Adipose tissue (tissue), 3 donors: Measurements from ENCODE around the gene SUPT6H. TPM values are rescaled to one million over a fixed set of nuclear protein-coding genes. Genes with fewer than 3 reads are reported as not detected.

Experiments
- H3K27ac ChIP-seq: one replicate; pipeline ENCODE4 v1.5.1; 2013; ENCODE audit warnings: low read depth, low read length
- WGBS, 3 donors: extraction: QIAGEN DNeasy Blood & Tissue Kit; methylation state at CpG; one replicate each; pipeline ENCODE4 v1.1.7; 2013; 5-methylcytosine and 5-hydroxymethylcytosine counted together
- polyA plus RNA-seq, 3 donors: library from polyadenylated mRNA; stranded (reverse); fragments of 200-250 nt; gene quantifications; one replicate each; pipeline ENCODE4 v1.2.3, GENCODE V29; 2013
- donor health status: healthy with polysubstance abuse.
- donor health status: Bipolar disorder and iron deficiency.
- donor health status: healthy.

Gene SUPT6H
- polyA plus RNA-seq, result 10 to 100 TPM; 16.3 to 33.9 (median 33.6) TPM

DNA sequence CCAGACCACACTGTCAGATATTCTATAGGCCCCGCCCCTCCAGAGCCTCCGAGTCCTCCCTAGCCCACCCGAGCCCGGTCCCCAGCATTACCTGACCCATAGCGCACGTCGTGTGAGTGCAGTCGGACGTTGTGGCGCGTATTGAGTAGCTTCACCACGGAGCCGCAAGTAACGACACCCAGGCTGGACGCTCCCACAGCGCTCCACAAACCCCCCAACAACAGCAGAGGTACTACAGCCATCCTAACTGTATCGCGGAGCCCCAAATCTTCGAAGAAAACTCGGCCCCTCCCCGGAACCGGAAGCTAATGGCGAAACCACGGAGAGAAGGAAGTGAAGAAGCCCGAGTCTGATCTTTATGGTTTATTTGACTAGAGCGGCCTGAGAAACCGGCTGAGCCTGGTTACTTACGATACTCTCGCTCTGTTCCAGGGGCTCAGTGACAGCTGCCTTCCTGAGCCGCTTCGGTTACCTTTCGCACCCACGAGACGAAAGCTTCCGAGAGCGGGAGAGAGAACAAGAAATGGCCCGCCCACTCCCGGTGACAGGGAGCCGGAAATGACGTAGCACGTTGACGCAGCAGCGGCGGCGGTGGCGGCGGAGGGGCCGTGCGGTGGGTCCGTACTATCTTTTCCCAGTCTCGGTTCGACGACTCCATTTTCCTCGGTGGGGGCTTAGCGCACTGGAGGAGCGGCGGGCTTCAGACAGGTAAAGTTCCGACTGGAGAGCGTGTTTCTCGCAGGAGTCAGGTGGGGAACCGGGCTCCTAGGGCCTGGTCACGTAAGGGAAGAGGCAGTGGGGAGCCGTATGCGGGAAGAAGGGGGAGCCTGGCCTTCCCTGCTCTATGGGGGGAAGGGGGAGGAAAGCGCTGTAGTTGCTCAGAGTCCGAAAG lies at the start of gene SUPT6H, which contains the start of gene SDF2:
SUPT6H (plus strand) TSS at position 571 of the 892 bp plus-strand sequence. CDS start 11,197 bp downstream, outside the sequence.
SDF2 (minus strand) TSS at position 272 of the 892 bp plus-strand sequence; CDS start at position 242, 30 bp downstream.
- 0 to 1% (median 1%) methylated on average over 66 of the region's 66 CpGs for WGBS, 3 donors
- peak within 1 kb of the TSS; percentile 65 for H3K27ac ChIP-seq

DNA sequence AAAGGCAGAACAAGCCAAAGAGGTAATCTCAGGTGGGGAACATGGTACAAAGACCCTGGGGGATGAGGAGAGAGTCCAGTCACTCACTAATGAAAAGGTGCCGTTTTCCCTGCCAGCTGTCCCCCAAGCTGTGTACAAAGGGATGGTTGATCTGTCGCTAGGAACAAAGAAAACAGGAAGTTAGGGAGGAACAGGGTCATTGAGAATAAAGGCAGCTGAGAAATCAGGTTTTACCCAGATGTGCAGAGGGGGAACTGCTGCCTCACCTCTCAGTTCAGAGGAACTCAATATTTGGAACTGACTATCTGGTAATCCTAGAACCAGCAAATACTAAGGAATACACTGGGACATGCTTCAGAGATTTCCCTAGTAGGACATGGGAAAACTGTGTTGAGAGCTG lies 49.5 kb upstream of the SUPT6H start:
- WGBS, 3 donors, result 41 to 64% (median 46%) methylated on average over 2 of the region's 2 CpGs
- no peak overlapping the region for H3K27ac ChIP-seq

DNA sequence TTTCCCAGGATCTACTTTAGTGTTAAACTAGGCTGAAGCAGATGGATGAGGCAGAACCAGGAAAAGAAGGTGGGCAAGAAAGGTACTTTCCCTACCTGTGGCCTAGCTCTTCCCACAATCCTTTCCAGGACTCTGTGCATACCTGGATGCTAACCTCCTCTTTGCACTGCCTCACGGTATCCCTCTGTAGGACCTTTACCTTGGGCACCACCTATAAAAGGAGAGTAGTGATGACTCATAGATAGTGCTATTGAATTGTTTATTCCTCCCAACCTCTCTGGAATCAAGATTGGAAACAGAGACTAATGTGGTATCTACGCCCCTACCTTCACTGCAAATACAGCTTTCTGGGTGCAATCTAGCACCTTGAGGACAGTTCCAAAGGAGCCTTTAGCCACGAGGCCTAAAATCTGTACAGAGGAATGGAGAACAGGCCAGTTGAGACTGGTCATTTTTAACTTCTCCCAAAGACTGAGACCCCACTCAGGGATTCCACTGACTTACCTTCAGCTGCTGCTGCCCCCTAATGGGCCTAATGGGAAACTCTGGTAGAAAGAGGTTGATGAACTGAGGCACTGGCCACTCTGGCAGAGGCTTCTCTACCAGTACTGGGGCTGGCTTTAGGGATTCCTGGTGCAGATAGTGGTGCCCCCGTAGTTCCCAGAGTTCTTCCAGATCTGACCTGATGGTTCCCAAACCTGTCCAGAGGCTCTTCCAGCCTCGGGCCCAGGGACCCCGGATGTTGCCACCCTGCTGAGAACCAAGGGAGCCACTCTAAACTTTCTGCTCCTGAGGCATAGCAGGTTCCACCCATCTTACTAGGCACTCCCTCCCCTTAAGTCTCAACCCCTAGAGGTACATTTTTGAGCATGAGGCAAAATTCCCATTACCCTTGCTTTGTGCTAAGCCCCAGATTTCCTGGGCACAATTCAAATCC lies 48.8 kb upstream of the SUPT6H start:
- 76 to 82% (median 76%) methylated on average over 6 of the region's 6 CpGs for WGBS, 3 donors
- H3K27ac ChIP-seq, result no peak overlapping the region

DNA sequence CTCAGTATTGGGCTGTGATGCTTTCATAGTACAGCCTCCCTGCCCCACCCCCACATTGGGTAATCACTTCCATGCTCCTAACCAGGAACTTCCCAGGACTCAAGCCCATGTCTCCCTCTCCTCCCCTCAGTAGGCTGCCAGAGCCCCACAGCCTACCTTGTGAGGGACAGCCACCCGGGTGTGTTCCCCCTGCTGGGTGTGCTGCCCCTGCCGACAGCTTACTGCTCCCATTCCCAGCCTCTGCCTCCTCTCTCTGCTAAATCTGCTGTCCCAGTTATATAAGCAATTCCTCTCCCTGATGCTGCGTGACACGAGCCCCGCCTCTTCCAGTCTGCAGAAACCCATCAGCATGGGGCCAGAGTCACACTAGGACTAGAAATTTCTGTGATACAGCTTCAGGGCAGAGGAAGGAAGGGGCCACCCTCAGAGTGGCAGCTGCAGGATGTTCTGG lies 48.0 kb upstream of the SUPT6H start, which contains the start of gene RSKR:
RSKR (minus strand) TSS at position 255 of the 451 bp plus-strand sequence; CDS start at position 231, 24 bp downstream.
- 63 to 89% (median 67%) methylated on average over 5 of the region's 5 CpGs for WGBS, 3 donors
- H3K27ac ChIP-seq, result no peak within 1 kb of the TSS

DNA sequence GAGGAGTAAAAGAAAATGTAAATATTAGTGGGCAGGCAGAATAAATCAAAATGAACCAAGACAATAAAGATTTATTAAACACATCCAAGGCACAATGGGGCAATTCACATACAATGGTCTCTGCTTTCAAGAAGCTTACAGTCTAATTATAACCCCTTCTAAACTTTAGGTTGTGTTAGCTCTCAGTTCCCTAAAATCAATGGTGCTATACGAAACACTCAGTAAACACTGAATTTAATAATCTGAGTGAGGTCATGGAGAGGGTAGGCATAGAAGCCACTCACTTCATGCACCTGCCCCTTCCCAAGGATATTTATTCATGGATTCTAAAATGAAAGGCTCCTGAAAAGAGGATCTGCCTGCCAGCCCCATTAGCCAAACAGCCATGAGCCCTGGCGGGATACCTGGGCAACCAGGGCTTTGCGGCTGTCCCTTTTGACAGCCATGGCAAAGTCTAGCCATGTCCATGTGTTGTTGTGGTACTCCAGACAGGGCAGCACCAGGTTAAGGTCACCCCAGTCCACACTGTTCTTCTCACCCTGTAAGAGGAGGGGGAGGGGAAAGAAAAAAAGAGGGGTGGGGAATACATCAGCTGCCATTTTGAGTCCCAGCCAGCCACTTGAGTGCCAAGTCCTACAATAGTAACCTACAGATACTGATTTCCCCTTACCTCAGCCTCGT lies 46.6 kb upstream of the SUPT6H start:
- H3K27ac ChIP-seq, result no peak overlapping the region
- 83 to 91% (median 87%) methylated on average over 4 of the region's 4 CpGs for WGBS, 3 donors

DNA sequence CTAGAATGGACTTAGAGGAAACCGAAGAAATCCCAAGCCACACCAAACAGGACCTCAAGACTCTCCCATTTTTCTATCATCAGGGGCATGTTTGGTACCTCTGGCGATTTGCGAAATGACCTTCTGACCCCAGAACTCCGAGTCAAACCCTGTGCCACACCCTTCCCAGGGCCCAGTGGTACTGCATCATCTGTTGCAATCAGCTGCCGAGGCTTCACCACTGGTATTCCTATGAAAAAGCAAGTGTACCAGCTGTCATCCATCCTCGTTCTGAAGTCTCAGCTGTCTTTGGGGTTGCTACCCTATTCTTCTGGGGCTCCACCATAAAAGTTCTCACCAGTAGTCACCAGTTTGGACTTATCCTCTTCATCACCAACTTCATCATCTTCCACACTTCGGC lies 45.7 kb upstream of the SUPT6H start:
- WGBS, 3 donors, result 80 to 87% (median 82%) methylated on average over 7 of the region's 7 CpGs
- no peak overlapping the region for H3K27ac ChIP-seq

DNA sequence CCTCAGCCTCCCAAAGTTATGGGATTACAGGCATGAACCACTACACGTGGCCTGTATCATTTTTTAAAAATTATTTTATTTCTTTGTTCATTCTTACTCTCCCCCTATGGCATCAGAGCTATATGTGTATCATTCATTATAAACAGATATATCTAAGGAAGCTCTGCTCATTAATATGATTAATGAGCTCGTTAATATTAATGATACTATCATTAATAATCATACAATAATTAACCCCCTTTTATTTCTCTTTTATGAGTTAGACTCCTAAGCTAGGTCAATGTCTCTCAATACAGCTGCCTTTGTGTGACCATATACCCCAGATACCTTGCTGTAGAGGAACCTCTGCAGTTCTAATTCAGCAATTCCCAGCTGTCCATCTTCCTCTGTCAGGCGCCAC lies 43.5 kb upstream of the SUPT6H start:
- WGBS, 3 donors, result 85 to 96% (median 93%) methylated on average over 3 of the region's 3 CpGs
- no peak overlapping the region for H3K27ac ChIP-seq

DNA sequence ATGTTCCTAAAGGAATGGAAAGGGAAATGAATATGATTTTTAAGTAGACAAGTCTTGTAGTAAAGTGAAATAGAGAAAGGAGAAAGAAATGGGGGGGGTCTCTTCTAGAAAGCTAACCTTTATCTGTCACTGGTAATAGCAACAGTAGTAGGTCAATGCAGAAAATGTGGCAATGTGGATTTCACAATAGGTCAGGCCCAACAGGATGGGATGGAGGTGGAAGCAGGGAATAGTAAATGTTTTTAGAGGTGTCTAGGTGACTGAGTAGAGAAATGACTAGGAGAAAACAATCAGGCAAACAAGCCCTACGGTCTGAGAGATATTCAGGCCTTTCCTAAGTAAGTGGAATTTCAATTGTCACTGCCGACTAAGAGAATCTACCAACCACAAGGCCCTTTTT lies 42.0 kb upstream of the SUPT6H start:
- H3K27ac ChIP-seq, result no peak overlapping the region
- 77 to 89% (median 80%) methylated on average over 2 of the region's 2 CpGs for WGBS, 3 donors

DNA sequence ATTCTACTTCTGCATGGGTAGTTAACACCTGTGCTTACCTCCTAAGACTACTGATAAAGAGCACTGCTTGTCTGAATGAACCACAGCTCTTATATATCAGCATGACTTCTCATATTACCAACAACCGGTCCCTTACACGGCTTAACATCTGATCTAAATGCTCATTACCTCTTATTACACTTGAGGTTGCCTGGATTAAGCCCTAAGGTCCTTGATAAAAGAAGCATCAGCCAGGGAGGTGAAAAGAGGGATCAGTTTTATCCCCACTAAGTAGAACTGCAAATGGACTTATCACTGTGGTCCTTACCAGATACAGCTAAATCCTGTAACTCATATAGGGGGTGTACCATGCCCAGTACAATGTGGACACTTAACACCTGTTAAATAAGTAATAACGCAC lies 39.8 kb upstream of the SUPT6H start:
- 81 to 97% (median 93%) methylated on average over 3 of the region's 3 CpGs for WGBS, 3 donors
- H3K27ac ChIP-seq, result no peak overlapping the region

DNA sequence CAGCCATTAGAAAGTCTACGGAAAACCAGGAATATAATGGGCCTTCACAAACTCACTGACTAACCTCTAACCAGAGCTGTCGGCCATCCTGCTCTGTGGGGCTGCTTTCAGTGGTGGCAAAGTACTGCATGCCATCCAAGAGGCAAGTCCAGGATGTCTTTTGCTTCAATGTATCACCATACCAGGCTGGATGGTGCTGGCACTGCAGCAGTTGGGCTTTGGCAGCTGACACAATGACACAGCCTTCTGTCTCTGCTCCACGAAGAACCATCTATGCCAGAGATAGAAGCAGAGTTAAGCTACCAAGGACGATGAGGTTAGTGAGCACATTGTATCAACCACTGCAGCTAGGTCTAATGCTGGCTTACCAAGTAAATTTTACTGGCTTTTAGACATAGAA lies 38.3 kb upstream of the SUPT6H start:
- 90 to 97% (median 91%) methylated on average over 4 of the region's 4 CpGs for WGBS, 3 donors
- no peak overlapping the region for H3K27ac ChIP-seq

DNA sequence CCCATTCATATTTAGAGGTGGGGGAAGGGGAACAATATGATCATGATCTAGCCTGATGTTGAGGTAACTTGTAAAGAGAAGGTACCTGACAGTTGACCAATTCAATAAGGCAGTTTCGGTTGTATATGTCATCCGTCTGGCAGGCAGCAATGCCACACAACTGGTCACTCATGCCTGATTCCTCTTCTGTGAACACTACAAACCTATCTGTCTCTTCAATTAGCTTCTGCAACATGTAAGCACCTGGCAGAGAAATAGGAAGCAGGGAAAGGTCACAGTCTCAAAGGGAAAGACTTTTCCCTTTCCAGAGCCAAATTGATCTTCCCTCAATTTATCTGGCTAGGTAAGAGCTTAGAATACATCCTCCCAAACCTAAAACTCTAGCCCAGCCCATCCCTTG lies 37.9 kb upstream of the SUPT6H start:
- no peak overlapping the region for H3K27ac ChIP-seq
- WGBS, 3 donors, result 91 to 94% (median 92%) methylated on average over 2 of the region's 2 CpGs

DNA sequence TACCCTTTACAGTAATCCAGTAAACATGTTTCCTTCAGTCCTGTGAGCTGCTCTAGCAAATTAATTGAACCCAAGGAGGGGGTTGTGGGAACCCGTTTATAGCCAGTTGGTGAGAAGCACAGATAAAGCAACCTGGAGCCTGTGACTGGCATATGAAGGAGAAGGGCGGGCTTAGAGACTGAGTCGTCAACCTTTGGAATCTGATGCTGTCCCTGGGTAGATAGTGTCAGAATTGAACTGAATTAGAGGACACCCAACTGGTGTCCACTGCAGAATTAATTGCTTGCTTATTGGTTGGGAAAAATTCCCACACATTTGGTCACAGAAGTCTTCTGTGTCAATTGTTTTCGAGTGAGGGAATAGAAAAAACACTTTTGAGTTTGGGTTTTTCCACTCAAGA lies 35.2 kb upstream of the SUPT6H start:
- no peak overlapping the region for H3K27ac ChIP-seq
- WGBS, 3 donors, result 88 to 94% (median 89%) methylated on average over 4 of the region's 4 CpGs

DNA sequence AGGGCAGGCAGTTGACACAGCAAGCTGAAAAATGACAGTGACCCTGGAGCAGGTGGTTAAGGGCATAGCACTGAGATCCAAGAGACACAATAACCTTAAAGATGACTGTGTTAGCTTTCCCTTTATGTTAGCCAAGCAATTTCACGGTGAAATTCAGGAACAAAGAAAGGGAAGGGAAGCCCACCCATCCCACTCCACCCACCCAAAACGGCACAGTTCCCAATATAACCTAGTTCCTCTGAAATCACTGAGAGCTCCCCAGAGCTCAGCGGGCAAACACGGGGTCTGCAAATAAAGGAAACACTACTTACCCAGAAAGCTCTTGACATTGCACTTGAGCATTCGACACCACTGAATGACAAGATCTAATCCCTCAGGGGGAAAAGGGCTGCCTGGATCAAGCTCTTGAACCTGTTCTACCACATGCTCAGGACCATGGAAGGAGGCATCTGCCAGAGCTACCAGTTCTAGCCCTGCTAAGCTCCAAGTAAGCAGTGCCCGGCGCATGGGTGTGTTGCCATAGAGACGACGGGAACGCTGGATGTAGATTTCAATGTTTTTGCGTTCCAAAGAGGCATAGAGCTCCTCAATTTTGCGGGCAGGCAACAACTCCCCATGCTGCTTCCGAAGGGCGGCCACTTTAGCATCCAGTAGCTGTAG lies 27.7 kb upstream of the SUPT6H start:
- no peak overlapping the region for H3K27ac ChIP-seq
- 85 to 91% (median 90%) methylated on average over 14 of the region's 14 CpGs for WGBS, 3 donors

DNA sequence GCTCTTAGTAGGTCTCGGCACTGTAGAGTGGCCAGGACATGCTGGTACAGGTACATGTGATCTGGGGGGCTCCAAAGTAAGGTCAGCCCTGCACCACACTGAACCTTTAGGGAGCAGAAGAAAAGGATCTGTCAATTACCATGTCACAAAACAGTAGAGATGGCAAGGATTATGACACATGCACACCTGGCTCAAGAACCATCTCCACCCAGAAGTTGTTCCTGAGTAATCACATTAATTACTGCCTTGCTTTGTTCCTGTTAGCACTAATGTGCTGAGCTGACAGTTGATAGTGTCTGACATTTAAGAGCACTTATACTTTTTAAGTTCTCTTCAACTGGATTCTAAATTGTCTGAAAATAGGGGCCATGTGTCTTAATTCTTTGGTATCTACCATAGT lies 26.5 kb upstream of the SUPT6H start:
- WGBS, 3 donors, result 94 to 95% (median 94%) methylated on average over 1 of the region's 1 CpG
- no peak overlapping the region for H3K27ac ChIP-seq

DNA sequence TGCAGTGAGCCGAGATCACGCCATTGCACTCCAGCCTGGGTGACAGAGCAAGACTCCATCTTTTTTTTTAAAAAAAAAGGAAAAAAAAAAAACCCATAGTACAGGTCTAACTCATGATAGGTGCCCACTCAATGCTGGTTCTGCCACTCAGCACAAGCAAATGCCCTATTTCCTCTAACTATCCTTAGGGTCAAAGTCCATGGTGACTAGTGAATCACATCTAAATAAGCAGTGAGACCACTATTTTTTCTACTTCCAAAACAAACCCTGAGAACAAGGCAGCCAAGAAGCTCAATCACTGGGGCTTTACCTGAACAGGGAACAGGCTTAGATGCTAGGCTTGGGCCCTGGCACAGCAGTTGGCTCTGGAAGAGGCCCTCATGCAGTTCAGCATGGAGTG lies 20.4 kb upstream of the SUPT6H start:
- WGBS, 3 donors, result 93 to 95% (median 93%) methylated on average over 2 of the region's 2 CpGs
- no peak overlapping the region for H3K27ac ChIP-seq

DNA sequence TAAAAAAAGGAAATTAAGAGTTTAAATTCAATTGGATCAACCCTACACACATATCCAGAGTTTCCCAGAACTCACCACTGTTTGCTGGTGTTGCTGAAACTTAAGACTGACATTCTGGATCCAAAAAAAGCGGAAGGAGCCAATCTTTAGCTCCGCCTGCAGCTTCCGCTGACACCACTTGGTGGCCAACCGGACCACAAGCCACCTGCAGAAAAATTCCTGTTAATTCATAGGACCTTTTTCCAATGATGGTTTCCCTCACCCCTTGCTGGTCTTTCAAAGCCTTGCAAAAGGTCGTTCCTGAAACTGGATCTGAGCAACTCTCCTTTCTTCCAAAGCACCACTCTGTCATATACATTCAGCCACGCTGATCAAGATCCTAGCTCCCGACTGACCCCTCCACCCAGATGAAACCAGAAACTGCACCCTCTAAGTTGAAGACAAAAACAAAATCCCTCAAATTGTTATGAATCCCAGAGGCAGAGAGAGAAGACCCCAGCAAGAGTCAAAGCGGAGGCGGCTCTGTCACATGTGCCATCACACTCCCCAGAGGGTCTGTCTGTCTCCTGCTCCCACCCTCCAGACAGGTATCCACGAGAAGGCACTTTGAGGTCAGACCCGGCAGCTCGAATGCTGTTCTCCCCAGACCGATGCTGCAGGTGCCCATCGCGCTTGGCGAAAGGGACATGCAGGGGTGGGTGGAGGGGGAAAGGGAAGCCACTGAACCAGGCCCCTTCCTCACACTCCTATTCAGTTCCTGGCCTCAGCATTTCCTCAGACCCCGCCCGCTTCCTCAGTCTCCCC lies 17.8 kb upstream of the SUPT6H start:
- H3K27ac ChIP-seq, result peak overlapping the region; percentile 71
- 0 to 1% (median 0%) methylated on average over 18 of the region's 18 CpGs for WGBS, 3 donors
